Ureter (tissue), 1 donor: ENCODE data around the gene PAK1. TPM values are rescaled to one million over a fixed set of nuclear protein-coding genes. Genes with fewer than 3 reads are reported as not detected.

Source experiments
- DNase-seq: peaks from one replicate; pipeline ENCODE4 v3.0.0-alpha.2; 2020; ENCODE audit warnings: low spot score
- total RNA-seq: library from RNA; stranded (reverse); gene quantifications from one replicate; pipeline ENCODE4 v1.2.4, GENCODE V29; 2023
- donor health status: DM: yes; HTN: yes; CAD: no.

PAK1 gene
- total RNA-seq, 1 donor from 2014 or later, result 56.7 TPM

- DNase-seq, result no peak
Measured at GRCh38 chr11:77474684-77475060, 778 bp upstream of the PAK1 start.

GRCh38 chr11:77472991-77473800, 698 bp downstream of the PAK1 start:
- peak; percentile 52 for DNase-seq

- DNase-seq, result peak; percentile 54
Measured at GRCh38 chr11:77471558-77472193, 2.2 kb downstream of the PAK1 start.

- DNase-seq, result no peak
Measured at GRCh38 chr11:77470971-77471370, 2.9 kb downstream of the PAK1 start.

- DNase-seq, result no peak
Measured at GRCh38 chr11:77470504-77470903, 3.4 kb downstream of the PAK1 start.

GRCh38 chr11:77468527-77468926, 5.4 kb downstream of the PAK1 start:
- no peak for DNase-seq

GRCh38 chr11:77467993-77468392, 5.9 kb downstream of the PAK1 start:
- DNase-seq, result no peak

- DNase-seq, result no peak
Measured at GRCh38 chr11:77467233-77467632, 6.7 kb downstream of the PAK1 start.

GRCh38 chr11:77457340-77457739, 16.6 kb downstream of the PAK1 start:
- DNase-seq, result no peak

- DNase-seq, result no peak
Measured at GRCh38 chr11:77455740-77456139, 18.2 kb downstream of the PAK1 start.

- DNase-seq, result no peak
Measured at GRCh38 chr11:77454867-77455655, 18.8 kb downstream of the PAK1 start.

- no peak for DNase-seq
Measured at GRCh38 chr11:77450227-77450626, 23.7 kb downstream of the PAK1 start.

- DNase-seq, result no peak
Measured at GRCh38 chr11:77449784-77450183, 24.1 kb downstream of the PAK1 start.

GRCh38 chr11:77449060-77449521, 24.8 kb downstream of the PAK1 start:
- no peak for DNase-seq

- no peak for DNase-seq
Measured at GRCh38 chr11:77448269-77448668, 25.6 kb downstream of the PAK1 start.

- no peak for DNase-seq
Measured at GRCh38 chr11:77446911-77447629, 26.8 kb downstream of the PAK1 start.

GRCh38 chr11:77444261-77444660, 29.6 kb downstream of the PAK1 start:
- no peak for DNase-seq

- DNase-seq, result no peak
Measured at GRCh38 chr11:77442394-77443053, 31.4 kb downstream of the PAK1 start.

- no peak for DNase-seq
Measured at GRCh38 chr11:77441426-77441825, 32.5 kb downstream of the PAK1 start.

- DNase-seq, result no peak
Measured at GRCh38 chr11:77440678-77441077, 33.2 kb downstream of the PAK1 start.

GRCh38 chr11:77438487-77438886, 35.4 kb downstream of the PAK1 start:
- DNase-seq, result no peak
